HepG2 (cell line): Measurements from ENCODE around the gene GCSAM. TPM values are rescaled to one million over a fixed set of nuclear protein-coding genes. Genes with fewer than 3 reads are reported as not detected.

ENCODE experiments used
- ATAC-seq: fragments of 200-7000 bp; cut with Tn5 transposase; 3 replicates; pipeline ENCODE4 v1.9.1; 2020; ENCODE audit warnings: mild to moderate bottlenecking, moderate library complexity
- BruUV-seq: library from RNA; stranded (reverse); fragments of 400-500 nt; replicated peaks from 2 replicates; lab custom pipeline; 2021; lab: Mats Ljungman, UMichigan
- CTCF ChIA-PET: fragments of 300-600 bp; formaldehyde crosslinking; extraction: SDS; loops from one replicate; lab custom pipeline; 2021; ENCODE audit warnings: low total read pairs, inconsistent platforms, low intra/inter-chr PET ratio; lab: Yijun Ruan, JAX
- POLR2A ChIA-PET: fragments of 350-600 bp; sonication (Branson Sonifier 250); formaldehyde crosslinking; loops from one replicate; lab custom pipeline; 2020; ENCODE audit warnings: antibody characterized with exemption, inconsistent platforms; lab: Yijun Ruan, JAX
- DNase-seq: peaks from one replicate; pipeline ENCODE4 v3.0.0-alpha.2; 2015; ENCODE audit warnings: low spot score
- FAIRE-seq: peaks from 3 replicates; lab custom pipeline; 2011; peaks lifted over from hg19 to GRCh38; lab: Jason Lieb, UNC
- H2AFZ ChIP-seq: one replicate; pipeline ENCODE4 v1.6.1; 2011; ENCODE audit warnings: low read length, inconsistent platforms
- H3K27ac ChIP-seq: fragments of 300-600 bp; 3 replicates; pipeline ENCODE4 v1.8.0; 2011; ENCODE audit warnings: mixed run types, mild to moderate bottlenecking, mixed read lengths, low read length, inconsistent platforms; ENCODE audit not compliant: insufficient read depth; ENCODE audit errors: extremely low read length
- H3K27me3 ChIP-seq, 2 experiments: fragments of 200-600 bp in 1 of 2; 2 replicates in 1 of 2; 3 replicates in 1 of 2; pipeline versions ENCODE4 v1.6.0 to v1.8.0; 2011; ENCODE audit warnings: low read length in 2 of 2, mild to moderate bottlenecking in 2 of 2, moderate library complexity in 2 of 2, inconsistent platforms in 1 of 2; ENCODE audit not compliant: insufficient read depth in 2 of 2, control insufficient read depth in 1 of 2
- H3K36me3 ChIP-seq, 2 experiments: fragments of 200-600 bp in 1 of 2; replicated peaks in 1 of 2; 2 replicates in 1 of 2; 3 replicates in 1 of 2; pipeline versions ENCODE4 v1.5.1 to v1.8.0; 2011; ENCODE audit warnings: low read length in 2 of 2, inconsistent platforms in 1 of 2; ENCODE audit not compliant: insufficient read depth in 2 of 2, control insufficient read depth in 1 of 2
- H3K4me1 ChIP-seq: 2 replicates; pipeline ENCODE4 v1.5.1; 2012; ENCODE audit warnings: low read length, inconsistent platforms; ENCODE audit not compliant: insufficient read depth
- H3K4me2 ChIP-seq: 2 replicates; pipeline ENCODE4 v1.6.0; 2011; ENCODE audit warnings: low read depth, low read length, inconsistent platforms
- H3K4me3 ChIP-seq, 3 experiments: fragments of 200-600 bp in 1 of 3; sonication (generic), shearing (Covaris generic) in 1 of 3; replicated peaks in 1 of 3; 2 replicates each; pipeline ENCODE4 v1.5.1; 2011 to 2016; ENCODE audit warnings: low read length in 3 of 3, inconsistent platforms in 2 of 3, low read depth in 2 of 3, mild to moderate bottlenecking in 2 of 3, control low read depth in 1 of 3, mixed read lengths in 1 of 3; ENCODE audit not compliant: insufficient read depth in 1 of 3
- H3K79me2 ChIP-seq: one replicate; pipeline ENCODE4 v1.6.1; 2011; ENCODE audit warnings: low read length, inconsistent platforms; ENCODE audit not compliant: insufficient read depth
- H3K9ac ChIP-seq: 2 replicates; pipeline ENCODE4 v1.6.0; 2011; ENCODE audit warnings: mild to moderate bottlenecking, low read depth, low read length, inconsistent platforms; ENCODE audit not compliant: insufficient read depth
- H3K9me3 ChIP-seq: 2 replicates; pipeline ENCODE4 v1.5.1; 2012; ENCODE audit warnings: mild to moderate bottlenecking, low read length
- H4K20me1 ChIP-seq: 2 replicates; pipeline ENCODE4 v1.6.0; 2011; ENCODE audit warnings: inconsistent platforms, mild to moderate bottlenecking, low read length, moderate library complexity; ENCODE audit not compliant: insufficient read depth
- FOXA1 ChIP-seq, 2 experiments: fragments of 450-650 bp in 1 of 2; sonication (generic) in 1 of 2; formaldehyde crosslinking in 1 of 2; IDR thresholded peaks; 2 replicates each; pipeline versions ENCODE4 v1.4.0 to v1.6.1; 2016 to 2020; ENCODE audit warnings: missing genetic modification reagents in 1 of 2
- MBNL3 ChIP-seq: fragments of 250-450 bp; sonication (Bioruptor Pico); conservative IDR thresholded peaks from 2 replicates; pipeline ENCODE4 v1.8.0; 2022; ENCODE audit warnings: mild to moderate bottlenecking, inconsistent platforms
- MXD4 ChIP-seq: IDR thresholded peaks from 2 replicates; pipeline ENCODE4 v1.6.1; 2016; ENCODE audit warnings: mild to moderate bottlenecking, missing biosample characterization, missing genetic modification reagents
- SIX1 ChIP-seq: sonication (generic); formaldehyde crosslinking; IDR thresholded peaks from 2 replicates; pipeline ENCODE4 v1.4.0; 2020; ENCODE audit warnings: missing genetic modification reagents, borderline replicate concordance
- SIX4 ChIP-seq: sonication (generic); formaldehyde crosslinking; IDR thresholded peaks from 2 replicates; pipeline ENCODE4 v1.4.0; 2020; ENCODE audit warnings: missing genetic modification reagents
- ZNF121 ChIP-seq: sonication (generic); formaldehyde crosslinking; IDR thresholded peaks from 2 replicates; pipeline ENCODE4 v1.5.0; 2020; ENCODE audit warnings: mild to moderate bottlenecking, missing genetic modification reagents
- WGBS: methylation state at CpG from one replicate; pipeline ENCODE4 v1.1.6; 2017; ENCODE audit warnings: low lambda C conversion rate; 5-methylcytosine and 5-hydroxymethylcytosine counted together
- in situ Hi-C: cut with HindIII; loops from 2 replicates; pipeline ENCODE4 v1.10.0; 2017; ENCODE audit warnings: low pct_unique_long_range_greater_than_20kb; ENCODE audit not compliant: extremely low pct_ligation_motif_present
- intact Hi-C: fragments of 100-400 bp; cut with micrococcal nuclease; formaldehyde crosslinking; loops from one replicate; pipeline ENCODE4 v1.10.0; 2022; ENCODE audit not compliant: unreplicated experiment
- polyA plus RNA-seq, 8 experiments: library from polyadenylated mRNA; depleted of rRNA in 3 of 8; stranded (reverse) in 7 of 8; unstranded in 1 of 8; fragments of >200 nt; fragmentation: Illumina TruSeq in 4 of 8; extraction: Trizol in 4 of 8; gene quantifications; 2 replicates each; pipeline versions ENCODE4 v1.2.1 to v1.2.3, GENCODE V29; 2011 to 2016; ENCODE audit warnings: low read depth in 4 of 8, missing spikeins in 1 of 8, mixed read lengths in 1 of 8; ENCODE audit not compliant: insufficient read depth in 1 of 8
- total RNA-seq, 5 experiments: library from RNA; depleted of rRNA; stranded (reverse); fragments of >200 nt; fragmentation: Illumina TruSeq; extraction: Trizol; gene quantifications; 2 replicates each; pipeline ENCODE4 v1.2.3, GENCODE V29; 2016; ENCODE audit warnings: low read depth in 1 of 5
- TF ChIP-seq, protein P1 (sequence below): sonication (generic); formaldehyde crosslinking; IDR thresholded peaks from 2 replicates; pipeline ENCODE4 v1.5.0; 2020; ENCODE audit warnings: mild to moderate bottlenecking, missing genetic modification reagents

Gene GCSAM
- total and polyA plus RNA-seq, 2 of the 13 experiments (the other 11 are each of a cell fraction or from before 2014, with no cell fraction given), result not detected

DNA sequence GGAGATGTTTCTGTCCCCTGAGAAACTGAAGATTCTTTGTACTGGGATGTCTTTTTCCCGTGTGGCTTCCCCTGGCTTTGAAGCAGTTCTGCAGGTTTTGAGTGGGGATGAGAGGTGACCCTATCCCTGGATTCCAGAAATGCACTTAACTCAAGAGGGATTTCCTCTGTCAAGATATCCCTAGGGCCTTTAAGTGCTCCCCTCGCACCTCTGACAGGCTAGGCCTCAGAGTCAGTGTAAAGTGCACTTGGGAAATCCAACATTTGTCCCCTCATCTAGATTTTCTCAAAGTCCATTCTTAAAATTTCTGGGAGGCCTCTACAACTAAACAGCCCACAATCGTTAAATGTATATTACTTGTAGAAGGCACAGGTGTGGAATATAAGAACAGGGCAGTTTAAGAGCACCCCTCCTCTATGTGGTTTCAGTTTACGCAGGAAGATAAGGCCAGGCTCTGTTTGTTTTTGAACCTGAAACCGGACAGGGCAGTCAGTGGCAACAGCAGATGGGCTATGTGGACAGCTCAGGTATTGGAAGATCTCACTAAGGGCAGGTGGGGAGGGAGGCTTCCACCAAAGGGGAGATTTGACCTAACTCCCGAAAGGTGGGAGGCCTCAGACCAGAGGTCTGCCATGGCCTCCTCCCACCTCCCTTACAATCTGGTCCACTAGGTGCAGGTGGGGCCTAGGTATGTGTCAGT, 42.0 kb downstream of the GCSAM start:
- H3K9me3 ChIP-seq, result no peaks in the 10 kb centered on the region
- TF ChIP-seq MBNL3 (CRISPR knock-in tag), result no peak
- TF ChIP-seq FOXA1 (IDR thresholded peaks at IDR 0.05), result no peak
- peak; percentile 47; the same call in 1 of the 2 replicates for TF ChIP-seq FOXA1 (CRISPR knock-in tag; IDR thresholded peaks at IDR 0.05)
- TF ChIP-seq SIX4, result peak; percentile 77
- TF ChIP-seq SIX1 (CRISPR knock-in tag), result peak; percentile 77; the same call in 1 of the 2 replicates
- TF ChIP-seq ZNF121 (CRISPR knock-in tag), result peak; percentile 94
- TF ChIP-seq, all 625 proteins: peak for 4
- peaks cover 24% of the 10 kb centered on the region for H3K4me1 ChIP-seq
- WGBS, result 12% methylated on average over 6 of the region's 6 CpGs
- no peaks in the 10 kb centered on the region for H4K20me1 ChIP-seq
- ChIA-PET CTCF (no interaction called here), POLR2A (no interaction called here)
- H3K27ac ChIP-seq, result no peak overlapping the region
- H3K36me3 ChIP-seq, result no peaks in the 10 kb centered on the region
- intact Hi-C loops, result no loop called here
- H3K27me3 ChIP-seq, result no peaks in the 10 kb centered on the region; a peak in 2 of 5 replicates
- H3K79me2 ChIP-seq, result no peaks in the 10 kb centered on the region
- in situ Hi-C loops, result no loop called here
- FAIRE-seq (no peak), DNase-seq (no peak), ATAC-seq (peak; percentile 51)
- no TSS peak for BruUV-seq
- H2AFZ ChIP-seq, result no peak overlapping the region
- no peak overlapping the region for H3K4me3 ChIP-seq
- no peak overlapping the region for H3K4me2 ChIP-seq
- H3K9ac ChIP-seq, result no peak overlapping the region

DNA sequence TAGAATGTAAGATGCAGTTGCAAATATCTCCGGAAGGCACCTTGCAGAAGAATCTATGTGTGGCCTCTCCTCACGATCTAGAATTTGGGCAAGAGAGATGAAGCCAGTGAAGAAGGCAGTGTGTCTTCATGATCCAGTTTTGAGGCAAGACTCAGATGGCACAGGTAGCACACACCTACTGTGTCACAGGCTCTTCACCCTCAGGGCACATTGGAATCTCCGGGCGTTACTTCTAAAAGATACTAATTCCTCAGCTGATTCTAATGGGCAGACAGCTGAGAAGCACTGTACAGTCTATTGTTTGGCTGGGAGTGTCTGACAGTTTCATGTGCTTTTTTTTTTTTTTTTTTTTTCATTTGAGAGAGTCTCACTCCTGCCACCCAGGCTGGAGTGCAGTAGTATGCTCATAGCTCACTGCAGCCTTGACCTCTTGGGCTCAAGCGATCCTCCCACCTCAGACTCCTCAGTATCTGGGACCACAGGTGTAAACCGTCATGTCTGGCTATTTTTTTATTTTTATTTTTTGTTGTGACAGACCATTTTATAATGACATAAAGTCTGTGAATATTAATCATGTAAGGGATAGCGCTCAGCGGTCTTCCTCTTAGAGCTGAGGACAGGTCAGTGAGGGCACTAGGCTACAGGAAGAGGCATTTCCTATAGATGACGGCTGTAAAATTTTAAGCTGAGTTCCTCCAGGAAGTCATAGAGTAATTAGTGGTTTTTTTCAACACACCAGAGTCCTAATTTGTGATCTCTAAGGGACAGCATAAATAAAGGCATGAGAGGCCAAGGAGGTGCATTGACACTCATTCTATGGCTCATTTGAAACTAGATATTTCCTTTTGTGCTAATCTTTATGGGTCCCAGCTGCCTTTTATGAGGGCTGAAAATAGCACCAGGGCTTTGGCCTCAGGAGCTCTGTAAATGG, 42.8 kb downstream of the GCSAM start:
- BruUV-seq, result no TSS peak
- ChIA-PET CTCF (no interaction called here), POLR2A (no interaction called here)
- Histone ChIP-seq H3K27me3 (no peaks in the 10 kb centered on the region; a peak in 2 of 5 replicates), H3K27ac (no peak overlapping the region), H4K20me1 (no peaks in the 10 kb centered on the region), H3K9me3 (no peaks in the 10 kb centered on the region), H3K4me3 (no peak overlapping the region), H3K4me2 (no peak overlapping the region), H3K79me2 (no peaks in the 10 kb centered on the region), H3K9ac (no peak overlapping the region), H2AFZ (no peak overlapping the region), H3K4me1 (peaks cover 32% of the 10 kb centered on the region), H3K36me3 (no peaks in the 10 kb centered on the region)
- FAIRE-seq, result no peak
- intact Hi-C loops, result no loop called here
- in situ Hi-C loops, result no loop called here
- WGBS, result 76% methylated on average over 9 of the region's 9 CpGs
- TF ChIP-seq, protein P1, sequence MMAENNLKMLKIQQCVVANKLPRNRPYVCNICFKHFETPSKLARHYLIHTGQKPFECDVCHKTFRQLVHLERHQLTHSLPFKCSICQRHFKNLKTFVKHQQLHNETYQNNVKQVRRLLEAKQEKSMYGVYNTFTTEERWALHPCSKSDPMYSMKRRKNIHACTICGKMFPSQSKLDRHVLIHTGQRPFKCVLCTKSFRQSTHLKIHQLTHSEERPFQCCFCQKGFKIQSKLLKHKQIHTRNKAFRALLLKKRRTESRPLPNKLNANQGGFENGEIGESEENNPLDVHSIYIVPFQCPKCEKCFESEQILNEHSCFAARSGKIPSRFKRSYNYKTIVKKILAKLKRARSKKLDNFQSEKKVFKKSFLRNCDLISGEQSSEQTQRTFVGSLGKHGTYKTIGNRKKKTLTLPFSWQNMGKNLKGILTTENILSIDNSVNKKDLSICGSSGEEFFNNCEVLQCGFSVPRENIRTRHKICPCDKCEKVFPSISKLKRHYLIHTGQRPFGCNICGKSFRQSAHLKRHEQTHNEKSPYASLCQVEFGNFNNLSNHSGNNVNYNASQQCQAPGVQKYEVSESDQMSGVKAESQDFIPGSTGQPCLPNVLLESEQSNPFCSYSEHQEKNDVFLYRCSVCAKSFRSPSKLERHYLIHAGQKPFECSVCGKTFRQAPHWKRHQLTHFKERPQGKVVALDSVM (CRISPR knock-in tag), result peak; percentile 39
- TF ChIP-seq MXD4, result no peak
- no peak for ATAC-seq
- no peak for DNase-seq
